Heart left ventricle (tissue), 16 donors: ENCODE data around the gene ANTXRL. TPM values are rescaled to one million over a fixed set of nuclear protein-coding genes. Genes with fewer than 3 reads are reported as not detected.
A peak's percentile ranks its signal among the peaks of the same experiment; 100 is the strongest.

ENCODE experiments used
- ATAC-seq, 4 donors: fragments of 200-7000 bp; cut with Tn5 transposase; one replicate each; pipeline ENCODE4 v1.9.1; 2020 to 2022; ENCODE audit warnings: moderate library complexity in 4 of 4, mild to moderate bottlenecking in 3 of 4, moderate number of reproducible peaks in 1 of 4
- DNase-seq, 5 donors: peaks; one replicate each; pipeline ENCODE4 v3.0.0-alpha.2; 2020
- H3K27ac ChIP-seq, 12 donors: fragments of 200-600 bp; sonication (generic) in 4 of 12; one replicate each; pipeline versions ENCODE4 v1.5.0 to v1.8.0; 2016 to 2022; ENCODE audit warnings: mild to moderate bottlenecking in 2 of 12
- H3K27me3 ChIP-seq, 9 donors: fragments of 200-600 bp; sonication (generic) in 2 of 9; one replicate each; pipeline versions ENCODE4 v1.5.1 to v1.8.0; 2016 to 2022; ENCODE audit warnings: mild to moderate bottlenecking in 3 of 9
- H3K36me3 ChIP-seq, 9 donors: fragments of 200-600 bp; sonication (generic) in 2 of 9; one replicate each; pipeline versions ENCODE4 v1.5.0 to v1.8.0; 2018 to 2022; ENCODE audit warnings: mild to moderate bottlenecking in 2 of 9
- H3K4me1 ChIP-seq, 12 donors: fragments of 200-600 bp; sonication (generic) in 4 of 12; one replicate each; pipeline versions ENCODE4 v1.5.0 to v1.8.0; 2016 to 2022; ENCODE audit warnings: mild to moderate bottlenecking in 3 of 12
- H3K4me3 ChIP-seq, 12 donors: fragments of 200-600 bp; sonication (generic) in 4 of 12; one replicate each; pipeline versions ENCODE4 v1.5.0 to v1.8.0; 2017 to 2022; ENCODE audit warnings: mild to moderate bottlenecking in 9 of 12, moderate library complexity in 4 of 12
- H3K9me3 ChIP-seq, 12 donors: fragments of 200-600 bp; sonication (generic) in 4 of 12; one replicate each; pipeline versions ENCODE4 v1.5.0 to v1.8.0; 2016 to 2022; ENCODE audit warnings: mild to moderate bottlenecking in 1 of 12
- CTCF ChIP-seq, 12 donors: fragments of 200-600 bp; sonication (generic) in 4 of 12; IDR thresholded peaks; one replicate each; pipeline versions ENCODE4 v1.5.0 to v1.8.0; 2018 to 2022; ENCODE audit warnings: antibody characterized with exemption in 12 of 12, mild to moderate bottlenecking in 5 of 12
- POLR2A ChIP-seq, 2 donors: fragments of 450-650 bp; IDR thresholded peaks; one replicate each; pipeline ENCODE4 v1.6.1; 2017; ENCODE audit warnings: antibody characterized with exemption in 2 of 2, mild to moderate bottlenecking in 2 of 2, moderate library complexity in 2 of 2
- WGBS, 4 donors: extraction: QIAGEN DNeasy Blood & Tissue Kit in 2 of 4; methylation state at CpG; one replicate each; pipeline versions ENCODE4 v1.1.5 to v1.1.7; 2013 to 2018; 5-methylcytosine and 5-hydroxymethylcytosine counted together
- intact Hi-C, 10 donors: fragments of 100-400 bp; cut with DNase I; formaldehyde crosslinking; loops; one replicate each; pipeline versions ENCODE4 v1.11.1 to v1.14.2; 2022
- polyA plus RNA-seq, 2 donors: library from polyadenylated mRNA; stranded (reverse); fragments of 200-250 nt; gene quantifications; one replicate each; pipeline ENCODE4 v1.2.3, GENCODE V29; 2013
- total RNA-seq, 9 donors: library from RNA; depleted of rRNA in 2 of 9; stranded (reverse); fragments of >200 nt in 2 of 9; fragmentation: NEBNext Ultra II Directional in 3 of 9; extraction: Animal tissue kit (Norgen Biotek cat#: 25700) in 3 of 9; gene quantifications; one replicate each; pipeline versions ENCODE4 v1.1.0 to v1.2.4, GENCODE V29; 2016 to 2023
- donor health status: ischemic (EF 13 %, LVEDD 7.1; RV severe dilation, severe dysfunction).
- donor health status: healthy with polysubstance abuse.
- donor health status: DM: no; HTN: yes; CAD: no.
- donor health status: DM: no; HTN: no; CAD: no.
- donor health status: ischemic (EF 25% LVEDD 6.9; RV normal size, moderate dysfunction).
- donor health status: ischemic (EF 25% LVEDD 5.7; RV mildly dilated, moderate dysfunction).
- donor health status: healthy.
- donor health status: DM: yes; HTN: yes; CAD: no.
- donor health status: ischemic (EF 35%, LVEDD 5.7; RV mildly dilated, moderate dysfunction).
- donor health status: nonischemic (EF 11% LVEDD 7.7; RV severe dilation, severe dysfunction).
- donor health status: DM: yes; HTN: yes; CAD: no.
- donor health status: PGD.
- donor health status: ischemic (EF 29% LVEDD 5.4; RV normal size, mild dysfunction).
- donor health status: nonischemic (EF 23%, LVEDD 6.1; RV moderate dilation, normal function).

The ANTXRL gene
- total and polyA plus RNA-seq, 11 donors = 0.42 to 0.99 (median 0.90) TPM; not detected in 8

GRCh38 chr10:46289209-46289810, 2.5 kb downstream of the ANTXRL start:
- H3K27ac ChIP-seq = no peak overlapping the region
- no peaks in the 10 kb centered on the region for H3K36me3 ChIP-seq
- WGBS, 4 donors = 91 to 96% (median 94%) methylated on average over 7 of the region's 7 CpGs
- TF ChIP-seq CTCF (IDR thresholded peaks at IDR 0.05) = no peak
- no peak for TF ChIP-seq POLR2A (IDR thresholded peaks at IDR 0.05)
- DNase-seq (no peak), ATAC-seq (no peak)
- no peaks in the 10 kb centered on the region for H3K9me3 ChIP-seq
- H3K4me1 ChIP-seq = peaks cover 0 to 12% (median 5%) of the 10 kb centered on the region in 12 donors
- no peaks in the 10 kb centered on the region for H3K27me3 ChIP-seq
- H3K4me3 ChIP-seq = no peak overlapping the region
- intact Hi-C loops = loop anchor here in 1 of 10 donors (10.0 kb wide), 1 partner anchor 185 kb away; no protein-coding TSS in a partner anchor

GRCh38 chr10:46290101-46290886, 3.5 kb downstream of the ANTXRL start:
- intact Hi-C loops = no loop called here

GRCh38 chr10:46291817-46292572, 5.2 kb downstream of the ANTXRL start:
- Histone ChIP-seq H3K27ac (peak overlapping the region in 3 of 12 donors; percentile 34 to 58 (median 38)), H3K4me1 (peaks cover 0 to 5% (median 0%) of the 10 kb centered on the region in 12 donors), H3K36me3 (no peaks in the 10 kb centered on the region), H3K4me3 (no peak overlapping the region), H3K9me3 (no peaks in the 10 kb centered on the region), H3K27me3 (no peaks in the 10 kb centered on the region)
- peak in 1 of 5 donors; percentile 18 for DNase-seq
- peak in 2 of 4 donors; percentile 19 to 40 for ATAC-seq
- TF ChIP-seq POLR2A (IDR thresholded peaks at IDR 0.05) = no peak
- intact Hi-C loops = no loop called here
- WGBS, 4 donors = 45 to 58% (median 46%) methylated on average over 10 of the region's 10 CpGs

More at GRCh38 chr10:46290101-46290886, 3.5 kb downstream of the ANTXRL start:
- 96 to 97% (median 96%) methylated on average over 15 of the region's 15 CpGs for WGBS, 4 donors
- Histone ChIP-seq H3K27me3 (no peaks in the 10 kb centered on the region), H3K9me3 (no peaks in the 10 kb centered on the region), H3K27ac (no peak overlapping the region), H3K36me3 (no peaks in the 10 kb centered on the region), H3K4me3 (no peak overlapping the region), H3K4me1 (peaks cover 0 to 6% (median under 1%) of the 10 kb centered on the region in 12 donors)
- no peak for ATAC-seq
- peak in 1 of 5 donors; percentile 0 for DNase-seq
- no peak for TF ChIP-seq POLR2A (IDR thresholded peaks at IDR 0.05)
- TF ChIP-seq CTCF (IDR thresholded peaks at IDR 0.05) = no peak

GRCh38 chr10:46292573-46293023, 5.8 kb downstream of the ANTXRL start:
- Histone ChIP-seq H3K4me3 (no peak overlapping the region), H3K9me3 (no peaks in the 10 kb centered on the region), H3K36me3 (no peaks in the 10 kb centered on the region), H3K27ac (peak overlapping the region in 3 of 12 donors; percentile 34 to 58 (median 38)), H3K27me3 (no peaks in the 10 kb centered on the region), H3K4me1 (peaks cover 0 to 5% (median 0%) of the 10 kb centered on the region in 12 donors)
- TF ChIP-seq POLR2A (IDR thresholded peaks at IDR 0.05) (no peak), CTCF (IDR thresholded peaks at IDR 0.05) (no peak)
- intact Hi-C loops = no loop called here
- 58 to 69% (median 66%) methylated on average over 6 of the region's 6 CpGs for WGBS, 4 donors
- DNase-seq (peak in 1 of 5 donors; percentile 10), ATAC-seq (peak in 1 of 4 donors; percentile 7)
